Common myeloid progenitor, CD34-positive (primary cell): ENCODE measurements around the gene TEAD4.

Source experiments
- CTCF ChIA-PET: fragments of 350-600 bp; sonication (Branson Sonifier 250); formaldehyde crosslinking; loops from one replicate; lab custom pipeline; 2021; ENCODE audit warnings: antibody characterized with exemption; lab: Charles Lee
- POLR2A ChIA-PET: fragments of 350-600 bp; sonication (Branson Sonifier 250); formaldehyde crosslinking; loops from one replicate; lab custom pipeline; 2021; ENCODE audit warnings: antibody characterized with exemption; lab: Charles Lee
- DNase-seq, 3 donors: peaks; one replicate each; pipeline versions ENCODE4 v3.0.0 to v3.0.0-alpha.2; 2013
- H3K27ac ChIP-seq, 2 experiments: 1 replicate in 1 of 2; 2 replicates in 1 of 2; pipeline ENCODE4 v1.7.0; 2013; ENCODE audit warnings: inconsistent platforms in 2 of 2, low read length in 2 of 2, mild to moderate bottlenecking in 2 of 2, low read depth in 1 of 2, moderate library complexity in 1 of 2; ENCODE audit not compliant: severe bottlenecking in 2 of 2, insufficient read depth in 1 of 2, poor library complexity in 1 of 2
- H3K27me3 ChIP-seq, 5 experiments: replicated peaks in 2 of 5; 1 replicate in 3 of 5; 2 replicates in 2 of 5; pipeline versions ENCODE4 v1.6.1 to v1.7.0; 2013; ENCODE audit warnings: low read length in 4 of 5, mild to moderate bottlenecking in 2 of 5, moderate library complexity in 2 of 5, inconsistent platforms in 1 of 5; ENCODE audit not compliant: insufficient read depth in 5 of 5, control insufficient read depth in 4 of 5
- H3K36me3 ChIP-seq, 4 experiments: 1 replicate in 2 of 4; 2 replicates in 2 of 4; pipeline versions ENCODE4 v1.6.1 to v1.7.0; 2013; ENCODE audit warnings: low read length in 3 of 4, control low read depth in 1 of 4, mild to moderate bottlenecking in 1 of 4; ENCODE audit not compliant: control insufficient read depth in 4 of 4, insufficient read depth in 4 of 4
- H3K4me1 ChIP-seq, 4 experiments: 1 replicate in 3 of 4; 2 replicates in 1 of 4; pipeline versions ENCODE4 v1.6.1 to v1.7.1; 2013; ENCODE audit warnings: low read length in 3 of 4, mild to moderate bottlenecking in 3 of 4, control low read depth in 1 of 4, inconsistent platforms in 1 of 4, moderate library complexity in 1 of 4; ENCODE audit not compliant: control insufficient read depth in 4 of 4, insufficient read depth in 4 of 4; ENCODE audit errors: control extremely low read depth in 1 of 4
- H3K4me3 ChIP-seq, 7 experiments: 1 replicate in 4 of 7; 2 replicates in 3 of 7; pipeline versions ENCODE4 v1.5.1 to v1.7.0; 2013; ENCODE audit warnings: mild to moderate bottlenecking in 7 of 7, low read length in 6 of 7, moderate library complexity in 6 of 7, inconsistent platforms in 2 of 7, low read depth in 2 of 7, control low read depth in 1 of 7; ENCODE audit not compliant: insufficient read depth in 4 of 7, control insufficient read depth in 1 of 7; ENCODE audit errors: extremely low read depth in 1 of 7
- H3K9me3 ChIP-seq, 5 experiments: 1 replicate in 4 of 5; 2 replicates in 1 of 5; pipeline versions ENCODE4 v1.6.1 to v1.7.1; 2013; ENCODE audit warnings: low read length in 4 of 5, mild to moderate bottlenecking in 2 of 5, inconsistent platforms in 1 of 5, low read depth in 1 of 5, moderate library complexity in 1 of 5; ENCODE audit not compliant: control insufficient read depth in 4 of 5, insufficient read depth in 2 of 5; ENCODE audit errors: control extremely low read depth in 1 of 5
- whole genome bisulfite sequencing: methylation state at CpG from one replicate; pipeline ENCODE4 v1.1.5; 2013; ENCODE audit not compliant: insufficient coverage; 5-methylcytosine and 5-hydroxymethylcytosine counted together

TEAD4 gene

GRCh38 chr12:3081886-3082285, 122.7 kb downstream of the TEAD4 start:
- Histone ChIP-seq H3K27me3 (peaks cover 0 to 37% (median 19%) of the 10 kb centered on the region in 5 experiments), H3K9me3 (no peaks in the 10 kb centered on the region), H3K4me1 (peaks cover 0 to 10% (median 7%) of the 10 kb centered on the region in 4 experiments), H3K27ac (no peak overlapping the region), H3K36me3 (no peaks in the 10 kb centered on the region), H3K4me3 (no peak overlapping the region)
- DNase-seq = no peak
- CTCF ChIA-PET = interaction anchor here (0.8 kb wide), 1 partner anchor 194 kb away, joined by 3 read pairs; no protein-coding TSS in a partner anchor
- POLR2A ChIA-PET = no interaction called here
- WGBS = 75% methylated on average over 6 of the region's 7 CpGs

DNA sequence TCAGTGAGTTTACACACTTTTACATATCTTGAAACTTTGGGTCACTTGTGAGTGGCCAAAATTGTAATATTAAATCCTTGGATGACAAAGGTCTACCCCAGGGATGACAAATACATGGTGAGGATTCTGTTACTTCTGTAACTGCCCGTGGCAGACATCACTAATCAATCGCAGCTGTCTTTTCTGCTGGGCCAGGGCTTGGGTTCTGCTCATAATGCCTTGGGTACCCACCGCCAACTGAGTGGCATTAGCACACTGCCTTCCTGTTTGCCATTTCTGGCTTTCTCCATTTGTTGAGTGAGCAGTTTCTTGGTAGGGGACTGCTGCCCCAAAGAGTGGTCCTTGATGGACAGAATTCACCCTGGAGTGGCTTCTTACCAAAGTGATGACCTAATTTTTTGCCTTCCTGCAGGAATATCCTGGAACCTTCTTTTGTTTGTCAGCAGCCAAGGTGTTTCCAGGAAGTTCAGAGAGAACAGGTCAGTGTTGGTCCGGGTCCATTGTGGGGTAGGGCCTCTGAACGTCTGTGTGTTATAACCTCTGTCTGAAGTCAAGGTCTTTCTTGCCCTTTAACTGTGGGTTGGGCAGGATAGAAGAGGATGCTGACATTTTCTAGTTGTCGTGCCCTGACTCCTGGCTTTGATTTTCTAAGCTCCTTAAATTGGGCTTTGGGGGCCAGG, 124.2 kb downstream of the TEAD4 start:
- CTCF ChIA-PET = no interaction called here
- Histone ChIP-seq H3K9me3 (no peaks in the 10 kb centered on the region), H3K36me3 (no peaks in the 10 kb centered on the region), H3K4me3 (no peak overlapping the region), H3K27ac (no peak overlapping the region), H3K27me3 (peaks cover 0 to 29% (median 19%) of the 10 kb centered on the region in 5 experiments), H3K4me1 (peaks cover 0 to 5% (median 0%) of the 10 kb centered on the region in 4 experiments)
- DNase-seq = no peak
- POLR2A ChIA-PET = no interaction called here
- WGBS = 94% methylated on average over 4 of the region's 6 CpGs

DNA sequence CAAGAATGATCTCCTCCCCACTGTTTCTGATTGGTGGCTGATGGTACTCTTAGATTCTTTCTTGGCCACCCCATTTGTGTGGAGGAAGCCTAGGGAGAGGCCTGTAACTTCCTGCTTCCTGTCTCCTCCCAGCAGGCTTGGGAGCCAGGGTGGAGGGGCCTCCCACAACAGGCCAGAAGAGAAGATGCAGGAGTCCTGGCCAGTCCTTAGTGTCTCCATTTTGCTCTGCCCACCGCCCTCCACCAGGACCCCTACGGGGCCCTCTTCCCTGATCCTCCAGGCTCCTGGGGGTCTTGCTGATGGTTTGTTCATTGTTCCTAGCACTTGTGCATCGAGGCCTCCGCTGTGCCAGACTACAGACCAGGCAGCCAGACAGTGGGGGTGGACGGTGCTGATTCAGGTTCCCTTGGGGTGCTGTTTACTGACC, 124.7 kb downstream of the TEAD4 start:
- Histone ChIP-seq H3K4me1 (peaks cover 0 to 5% (median 0%) of the 10 kb centered on the region in 4 experiments), H3K27ac (no peak overlapping the region), H3K4me3 (no peak overlapping the region), H3K27me3 (peaks cover 0 to 26% (median 20%) of the 10 kb centered on the region in 5 experiments), H3K9me3 (no peaks in the 10 kb centered on the region), H3K36me3 (no peaks in the 10 kb centered on the region)
- POLR2A ChIA-PET = no interaction called here
- WGBS = 100% methylated on average over 3 of the region's 5 CpGs
- no peak for DNase-seq
- CTCF ChIA-PET = no interaction called here

DNA sequence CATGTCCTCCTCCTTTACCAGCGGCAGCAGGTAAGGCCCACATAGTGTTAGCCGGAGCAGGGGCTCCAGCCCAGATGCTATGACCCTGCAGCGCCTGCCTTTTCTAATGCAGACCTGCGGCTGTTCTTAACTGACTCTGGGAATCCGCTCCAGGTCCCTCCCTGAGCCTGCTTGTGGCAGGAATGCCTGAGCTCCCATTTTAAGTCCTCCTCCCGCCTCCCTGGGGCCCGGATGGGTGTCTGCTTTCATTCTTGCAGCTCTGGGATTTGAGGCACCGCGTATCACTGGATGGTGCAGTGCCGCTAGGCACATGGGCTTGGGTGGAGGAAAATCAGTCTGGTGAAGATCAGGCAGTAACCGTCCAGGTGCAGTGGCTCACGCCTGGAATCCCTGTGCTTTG, 125.5 kb downstream of the TEAD4 start:
- no peak overlapping the region for H3K27ac ChIP-seq
- POLR2A ChIA-PET = no interaction called here
- peaks cover 0 to 5% (median 0%) of the 10 kb centered on the region in 4 experiments for H3K4me1 ChIP-seq
- CTCF ChIA-PET = no interaction called here
- WGBS = 94% methylated on average over 12 of the region's 12 CpGs
- no peak overlapping the region for H3K4me3 ChIP-seq
- DNase-seq = no peak
- H3K27me3 ChIP-seq = peaks cover 0 to 26% (median 20%) of the 10 kb centered on the region in 5 experiments
- no peaks in the 10 kb centered on the region for H3K36me3 ChIP-seq
- no peaks in the 10 kb centered on the region for H3K9me3 ChIP-seq

DNA sequence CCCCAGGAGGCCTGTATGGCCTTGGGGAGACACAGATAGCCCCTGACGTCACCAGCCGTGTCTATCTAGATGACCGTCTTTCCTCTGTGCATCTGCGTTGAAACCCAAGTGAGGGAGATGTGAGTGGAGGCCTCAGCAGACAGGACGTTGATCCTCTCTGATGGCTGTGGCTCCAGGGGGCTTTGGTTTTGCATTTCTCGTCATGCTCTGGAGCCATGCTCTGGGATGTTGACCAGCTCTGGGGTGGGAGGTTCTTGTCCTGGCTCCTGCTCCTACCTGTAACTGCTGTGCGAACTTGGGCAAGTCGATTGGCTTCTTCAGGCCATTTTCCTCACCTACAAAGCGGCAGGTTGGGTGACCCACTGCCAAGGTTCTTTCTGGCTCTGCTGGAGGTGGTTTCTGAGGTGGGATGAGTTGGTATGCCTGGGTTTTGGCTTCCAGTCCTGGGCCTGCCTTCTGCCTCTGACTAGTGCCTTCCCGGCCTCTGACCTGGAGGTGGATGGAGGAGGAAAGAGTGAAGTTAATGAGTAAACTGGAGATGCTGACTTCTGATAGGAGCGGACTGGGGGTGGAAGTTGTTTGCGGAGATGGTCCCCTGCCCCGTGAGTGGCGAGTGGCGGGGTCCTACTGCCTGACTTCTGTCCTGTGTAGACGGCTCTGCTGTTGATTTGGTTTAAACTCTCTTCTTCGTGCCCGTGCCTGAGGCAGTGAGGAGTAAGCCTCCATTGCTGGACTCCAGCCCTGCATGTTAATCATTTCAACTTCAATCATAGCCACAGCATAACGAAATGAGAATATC, 126.3 kb downstream of the TEAD4 start:
- ChIA-PET CTCF (no interaction called here), POLR2A (no interaction called here)
- WGBS = 97% methylated on average over 11 of the region's 19 CpGs
- H3K9me3 ChIP-seq = no peaks in the 10 kb centered on the region
- DNase-seq = no peak
- no peaks in the 10 kb centered on the region for H3K36me3 ChIP-seq
- H3K4me1 ChIP-seq = peaks cover 0 to 5% (median 0%) of the 10 kb centered on the region in 4 experiments
- H3K27me3 ChIP-seq = peaks cover 0 to 25% (median 21%) of the 10 kb centered on the region in 5 experiments
- no peak overlapping the region for H3K27ac ChIP-seq
- no peak overlapping the region for H3K4me3 ChIP-seq

DNA sequence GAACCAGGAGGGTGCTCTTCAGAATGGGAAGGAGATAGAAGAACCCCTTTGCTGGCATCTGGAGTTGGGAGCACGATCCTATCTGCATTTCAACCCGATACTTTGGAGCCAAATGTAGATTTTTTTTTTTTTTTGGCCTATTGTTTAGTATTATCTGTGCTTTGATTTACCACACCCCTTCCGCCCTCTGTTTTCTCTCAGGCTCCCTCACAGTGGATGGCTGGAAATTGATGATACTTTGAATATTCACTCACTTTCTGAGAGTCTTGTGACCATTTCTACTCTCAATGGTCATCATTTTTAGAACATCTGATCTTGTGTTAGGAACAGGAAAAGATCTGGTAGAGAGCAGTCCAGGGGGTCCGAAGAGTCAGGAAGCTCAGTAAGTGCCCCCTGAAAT, 127.0 kb downstream of the TEAD4 start:
- peaks cover 0 to 5% (median 0%) of the 10 kb centered on the region in 4 experiments for H3K4me1 ChIP-seq
- POLR2A ChIA-PET = interaction anchor here (0.7 kb wide), 1 partner anchor 11 kb away, joined by 3 read pairs; no protein-coding TSS in a partner anchor
- no peak for DNase-seq
- WGBS = 100% methylated on average over 2 of the region's 4 CpGs
- no peak overlapping the region for H3K27ac ChIP-seq
- H3K4me3 ChIP-seq = no peak overlapping the region
- no peaks in the 10 kb centered on the region for H3K9me3 ChIP-seq
- no peaks in the 10 kb centered on the region for H3K36me3 ChIP-seq
- peaks cover 0 to 25% (median 18%) of the 10 kb centered on the region in 5 experiments for H3K27me3 ChIP-seq
- CTCF ChIA-PET = no interaction called here
